Ishikawa (cell line): ENCODE results near the gene DCHS1.

Experiments used
- RAD21 ChIP-seq: IDR thresholded peaks from 2 replicates; pipeline ENCODE4 v1.6.1; 2012; ENCODE audit warnings: low read depth
- TAF1 ChIP-seq: IDR thresholded peaks from 2 replicates; pipeline ENCODE4 v1.6.1; 2012; ENCODE audit warnings: low read depth, mild to moderate bottlenecking
- YY1 ChIP-seq: IDR thresholded peaks from 2 replicates; pipeline ENCODE4 v1.6.1; 2012; ENCODE audit warnings: low read depth
- TF ChIP-seq, protein P1 (sequence below): IDR thresholded peaks from 2 replicates; pipeline ENCODE4 v1.6.1; 2012

DNA sequence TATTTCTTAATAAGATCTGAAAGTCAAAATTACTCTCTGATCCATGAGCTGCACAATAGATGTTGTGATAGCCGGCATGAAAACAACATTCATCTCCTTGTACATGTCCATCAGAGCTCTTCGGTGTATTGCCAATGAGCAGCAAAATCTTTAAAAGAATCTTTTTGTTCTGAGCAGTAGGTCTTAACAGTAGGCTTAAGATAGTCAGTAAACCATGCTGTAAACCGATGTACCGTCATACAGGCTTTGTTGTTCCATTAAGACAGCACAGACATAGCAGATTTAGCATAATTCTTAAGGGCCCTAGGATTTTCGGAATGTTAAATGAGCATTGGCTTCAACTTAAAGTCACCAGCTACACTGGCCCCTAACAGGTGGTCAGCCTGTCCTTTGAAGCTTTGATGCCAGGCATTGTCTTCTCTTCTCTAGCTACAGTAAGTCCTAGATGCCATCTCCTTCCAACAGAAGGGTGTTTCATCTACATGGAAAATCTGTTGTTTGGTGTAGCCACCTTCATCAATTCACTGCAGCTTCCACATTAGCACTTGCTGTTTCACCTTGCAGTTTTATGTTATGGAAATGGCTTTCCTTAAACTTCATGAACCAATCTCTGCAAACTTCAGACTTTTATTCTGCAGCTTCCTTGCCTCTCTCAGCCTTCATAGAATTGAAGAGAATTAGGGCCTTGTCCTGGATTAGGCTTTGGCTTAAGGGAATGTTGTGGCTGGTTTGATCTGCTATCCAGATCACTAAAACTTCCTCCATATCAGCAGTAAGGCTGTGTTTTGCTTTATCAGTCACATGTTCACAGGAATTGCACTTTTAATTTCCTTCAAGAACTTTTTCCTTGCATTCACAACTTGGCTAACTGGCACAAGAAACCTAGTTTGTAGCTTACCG is 80.5 kb downstream of the DCHS1 start:
- no peak for TF ChIP-seq YY1
- no peak for TF ChIP-seq TAF1
- TF ChIP-seq RAD21: no peak
- TF ChIP-seq, protein P1, sequence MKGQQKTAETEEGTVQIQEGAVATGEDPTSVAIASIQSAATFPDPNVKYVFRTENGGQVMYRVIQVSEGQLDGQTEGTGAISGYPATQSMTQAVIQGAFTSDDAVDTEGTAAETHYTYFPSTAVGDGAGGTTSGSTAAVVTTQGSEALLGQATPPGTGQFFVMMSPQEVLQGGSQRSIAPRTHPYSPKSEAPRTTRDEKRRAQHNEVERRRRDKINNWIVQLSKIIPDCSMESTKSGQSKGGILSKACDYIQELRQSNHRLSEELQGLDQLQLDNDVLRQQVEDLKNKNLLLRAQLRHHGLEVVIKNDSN: no peak
